Measurements from ENCODE around the gene GABBR2.

The GABBR2 gene

GRCh38 chr9:98438666-98439065 lies 270.1 kb downstream of the GABBR2 start:
- no peaks in the 10 kb centered on the region for H4K20me1 ChIP-seq (ENCODE audit: insufficient read depth, low read length)
- H3K27ac ChIP-seq (ENCODE audit: low read length), result no peak overlapping the region
- no peaks in the 10 kb centered on the region for H3K4me1 ChIP-seq (ENCODE audit: low read length)
- H3K36me3 ChIP-seq (replicated peaks; ENCODE audit: insufficient read depth, low read length), result no peaks in the 10 kb centered on the region
- no peak overlapping the region for H3K4me2 ChIP-seq (ENCODE audit: low read depth, low read length)
- no peak for DNase-seq
- no peaks in the 10 kb centered on the region for H3K27me3 ChIP-seq (replicated peaks; ENCODE audit: insufficient read depth, low read length)
- H3K79me2 ChIP-seq (ENCODE audit: low read length), result no peaks in the 10 kb centered on the region
- no peak overlapping the region for H2AFZ ChIP-seq (ENCODE audit: low read length)
- no peak for TF ChIP-seq EZH2 (optimal IDR thresholded peaks at IDR 0.05; ENCODE audit: low read depth, low read length)
- TF ChIP-seq EZH2phosphoT487 (IDR thresholded peaks at IDR 0.05; ENCODE audit: low read length), result no peak
- no peak for TF ChIP-seq CTCF (IDR thresholded peaks at IDR 0.05; ENCODE audit: low read length)
- H3K9me3 ChIP-seq (replicated peaks; ENCODE audit: insufficient read depth, low read length), result no peaks in the 10 kb centered on the region
- no peaks in the 10 kb centered on the region for H3F3A ChIP-seq (ENCODE audit: insufficient read depth, low read length)
- H3K4me3 ChIP-seq (ENCODE audit: low read length), result no peak overlapping the region
- no peak overlapping the region for H3K9ac ChIP-seq (ENCODE audit: low read length)
- no peaks in the 10 kb centered on the region for H3K9me2 ChIP-seq (replicated peaks; ENCODE audit: insufficient read depth, low read length)

GRCh38 chr9:98437458-98438034 lies 271.2 kb downstream of the GABBR2 start:
- Histone ChIP-seq H3K27ac (ENCODE audit: low read length) (no peak overlapping the region), H2AFZ (ENCODE audit: low read length) (no peak overlapping the region), H3K79me2 (ENCODE audit: low read length) (no peaks in the 10 kb centered on the region), H3K9me2 (replicated peaks; ENCODE audit: insufficient read depth, low read length) (no peaks in the 10 kb centered on the region), H3K9ac (ENCODE audit: low read length) (no peak overlapping the region), H3K4me3 (ENCODE audit: low read length) (no peak overlapping the region), H3K36me3 (replicated peaks; ENCODE audit: insufficient read depth, low read length) (no peaks in the 10 kb centered on the region), H3K4me1 (ENCODE audit: low read length) (no peaks in the 10 kb centered on the region), H3K27me3 (replicated peaks; ENCODE audit: insufficient read depth, low read length) (no peaks in the 10 kb centered on the region), H3K9me3 (replicated peaks; ENCODE audit: insufficient read depth, low read length) (no peaks in the 10 kb centered on the region), H4K20me1 (ENCODE audit: insufficient read depth, low read length) (no peaks in the 10 kb centered on the region), H3K4me2 (ENCODE audit: low read depth, low read length) (no peak overlapping the region), H3F3A (ENCODE audit: insufficient read depth, low read length) (no peaks in the 10 kb centered on the region)
- TF ChIP-seq EZH2 (optimal IDR thresholded peaks at IDR 0.05; ENCODE audit: low read depth, low read length), result no peak
- TF ChIP-seq EZH2phosphoT487 (IDR thresholded peaks at IDR 0.05; ENCODE audit: low read length), result no peak
- TF ChIP-seq CTCF (IDR thresholded peaks at IDR 0.05; ENCODE audit: low read length), result no peak
- no peak for DNase-seq

DNA sequence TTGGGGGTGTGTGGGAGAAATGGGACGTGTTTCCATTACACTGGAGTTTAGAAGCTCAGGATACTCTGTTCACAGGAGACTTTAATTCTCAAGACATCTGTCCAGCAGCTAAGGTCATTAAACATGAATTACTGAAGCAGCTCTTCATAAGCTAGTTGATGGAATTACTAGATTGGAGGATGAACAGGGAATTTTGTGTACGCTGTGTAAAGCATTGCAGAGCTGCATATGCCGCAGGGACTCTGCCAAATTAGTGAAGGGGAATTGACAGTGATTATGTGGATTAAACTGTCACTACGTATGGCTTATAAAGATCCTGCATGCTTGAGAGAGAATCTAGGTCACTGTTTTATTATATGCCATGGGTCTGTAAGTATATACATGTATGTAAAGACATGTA lies 275.8 kb downstream of the GABBR2 start:
- Histone ChIP-seq H3K79me2 (ENCODE audit: low read length) (no peaks in the 10 kb centered on the region), H2AFZ (ENCODE audit: low read length) (no peak overlapping the region), H3K36me3 (replicated peaks; ENCODE audit: insufficient read depth, low read length) (no peaks in the 10 kb centered on the region), H3K4me1 (ENCODE audit: low read length) (no peaks in the 10 kb centered on the region), H3K4me3 (ENCODE audit: low read length) (no peak overlapping the region), H3K9me2 (replicated peaks; ENCODE audit: insufficient read depth, low read length) (no peaks in the 10 kb centered on the region), H4K20me1 (ENCODE audit: insufficient read depth, low read length) (no peaks in the 10 kb centered on the region), H3K9ac (ENCODE audit: low read length) (no peak overlapping the region), H3K9me3 (replicated peaks; ENCODE audit: insufficient read depth, low read length) (no peaks in the 10 kb centered on the region), H3K27me3 (replicated peaks; ENCODE audit: insufficient read depth, low read length) (no peaks in the 10 kb centered on the region), H3K4me2 (ENCODE audit: low read depth, low read length) (no peak overlapping the region), H3K27ac (ENCODE audit: low read length) (no peak overlapping the region), H3F3A (ENCODE audit: insufficient read depth, low read length) (no peaks in the 10 kb centered on the region)
- no peak for DNase-seq
- TF ChIP-seq EZH2 (optimal IDR thresholded peaks at IDR 0.05; ENCODE audit: low read depth, low read length) (no peak), EZH2phosphoT487 (IDR thresholded peaks at IDR 0.05; ENCODE audit: low read length) (no peak), CTCF (IDR thresholded peaks at IDR 0.05; ENCODE audit: low read length) (no peak)

Measured in MM.1S (cell line).